BJ (cell line): ENCODE measurements around the gene PHPT1. TPM values are rescaled to one million over a fixed set of nuclear protein-coding genes. Genes with fewer than 3 reads are reported as not detected.

Experiments
- CTCF ChIA-PET: fragments of 350-600 bp; formaldehyde crosslinking; extraction: SDS; loops from one replicate; lab custom pipeline; 2021; ENCODE audit warnings: antibody characterized with exemption, inconsistent platforms; lab: Yijun Ruan, JAX
- POLR2A ChIA-PET: fragments of 300-600 bp; sonication (Branson Sonifier 250); formaldehyde crosslinking; extraction: SDS; loops from one replicate; lab custom pipeline; 2021; ENCODE audit warnings: antibody characterized with exemption; lab: Charles Lee
- DNase-seq: peaks from one replicate; pipeline ENCODE4 v3.0.0-alpha.2; 2011; ENCODE audit warnings: low read depth
- H3K27me3 ChIP-seq: 2 replicates; pipeline ENCODE4 v1.6.0; 2011; ENCODE audit warnings: low read length; ENCODE audit not compliant: control insufficient read depth, insufficient read depth
- H3K36me3 ChIP-seq: 2 replicates; pipeline ENCODE4 v1.5.1; 2011; ENCODE audit warnings: low read length; ENCODE audit not compliant: control insufficient read depth, insufficient read depth
- H3K4me3 ChIP-seq: 2 replicates; pipeline ENCODE4 v1.5.1; 2011; ENCODE audit warnings: low read depth, mild to moderate bottlenecking, control low read depth, low read length
- CTCF ChIP-seq: IDR thresholded peaks from 2 replicates; pipeline ENCODE4 v1.5.1; 2011; ENCODE audit warnings: low read depth, mild to moderate bottlenecking, control low read depth, inconsistent platforms, low read length, moderate library complexity; ENCODE audit not compliant: insufficient read depth
- polyA plus RNA-seq: library from polyadenylated mRNA; depleted of rRNA; stranded (reverse); fragments of >200 nt; gene quantifications from 2 replicates; pipeline ENCODE4 v1.2.3, GENCODE V29; 2011

PHPT1 gene
- polyA plus RNA-seq, 1 experiment = 233 TPM

DNA sequence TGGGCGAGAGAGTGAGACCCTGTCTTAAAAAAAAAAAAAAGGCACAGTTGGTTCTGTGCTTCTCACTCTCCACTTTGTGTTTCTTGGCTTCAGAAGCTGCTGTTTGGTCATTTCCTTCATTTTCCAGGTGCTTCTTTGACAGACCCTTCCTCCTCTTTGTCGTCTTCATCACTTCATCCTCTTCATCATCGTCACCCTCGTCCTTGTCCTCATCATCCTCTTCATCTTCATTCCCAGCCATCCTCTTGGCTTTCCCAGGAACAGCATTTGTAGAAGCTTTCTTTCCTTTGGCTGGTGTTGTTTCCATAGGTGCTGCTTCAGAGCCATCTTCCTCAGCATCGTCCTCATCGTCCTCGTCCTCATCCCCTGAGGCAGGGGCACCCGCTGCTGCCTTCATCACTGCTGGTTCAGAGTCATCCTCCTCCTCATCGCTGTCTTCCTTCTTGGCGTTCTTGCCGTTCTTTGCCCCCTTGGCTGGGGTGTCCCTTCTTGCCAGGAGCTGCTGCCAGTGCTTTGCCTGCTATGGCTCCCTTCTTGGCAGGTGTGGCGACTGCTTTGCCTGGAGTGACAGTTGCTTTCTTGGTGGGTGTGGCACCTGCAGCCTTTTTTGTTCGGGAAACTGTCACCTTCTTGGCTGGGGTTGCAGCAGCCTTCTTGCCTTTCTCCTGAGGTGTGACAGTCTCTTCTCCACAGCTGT, 34.3 kb upstream of the PHPT1 start:
- H3K4me3 ChIP-seq = no peak overlapping the region
- POLR2A ChIA-PET = no interaction called here
- TF ChIP-seq CTCF = no peak
- CTCF ChIA-PET = interaction anchor here (0.6 to 1.1 kb wide), 3 partner anchors 17 to 234 kb away, joined by 3 to 4 read pairs (median 3); no protein-coding TSS in a partner anchor
- H3K27me3 ChIP-seq = no peaks in the 10 kb centered on the region
- peaks cover 14% of the 10 kb centered on the region for H3K36me3 ChIP-seq
- no peak for DNase-seq

- no peak for DNase-seq
- Histone ChIP-seq H3K36me3 (peaks cover 14% of the 10 kb centered on the region), H3K4me3 (no peak overlapping the region), H3K27me3 (no peaks in the 10 kb centered on the region)
- no peak for TF ChIP-seq CTCF
- POLR2A ChIA-PET = no interaction called here
- CTCF ChIA-PET = interaction anchor here (1.1 kb wide), 2 partner anchors 17 to 220 kb away, joined by 3 to 4 read pairs; no protein-coding TSS in a partner anchor
Observed at GRCh38 chr9:136815422-136815782, 33.8 kb upstream of the PHPT1 start.

DNA sequence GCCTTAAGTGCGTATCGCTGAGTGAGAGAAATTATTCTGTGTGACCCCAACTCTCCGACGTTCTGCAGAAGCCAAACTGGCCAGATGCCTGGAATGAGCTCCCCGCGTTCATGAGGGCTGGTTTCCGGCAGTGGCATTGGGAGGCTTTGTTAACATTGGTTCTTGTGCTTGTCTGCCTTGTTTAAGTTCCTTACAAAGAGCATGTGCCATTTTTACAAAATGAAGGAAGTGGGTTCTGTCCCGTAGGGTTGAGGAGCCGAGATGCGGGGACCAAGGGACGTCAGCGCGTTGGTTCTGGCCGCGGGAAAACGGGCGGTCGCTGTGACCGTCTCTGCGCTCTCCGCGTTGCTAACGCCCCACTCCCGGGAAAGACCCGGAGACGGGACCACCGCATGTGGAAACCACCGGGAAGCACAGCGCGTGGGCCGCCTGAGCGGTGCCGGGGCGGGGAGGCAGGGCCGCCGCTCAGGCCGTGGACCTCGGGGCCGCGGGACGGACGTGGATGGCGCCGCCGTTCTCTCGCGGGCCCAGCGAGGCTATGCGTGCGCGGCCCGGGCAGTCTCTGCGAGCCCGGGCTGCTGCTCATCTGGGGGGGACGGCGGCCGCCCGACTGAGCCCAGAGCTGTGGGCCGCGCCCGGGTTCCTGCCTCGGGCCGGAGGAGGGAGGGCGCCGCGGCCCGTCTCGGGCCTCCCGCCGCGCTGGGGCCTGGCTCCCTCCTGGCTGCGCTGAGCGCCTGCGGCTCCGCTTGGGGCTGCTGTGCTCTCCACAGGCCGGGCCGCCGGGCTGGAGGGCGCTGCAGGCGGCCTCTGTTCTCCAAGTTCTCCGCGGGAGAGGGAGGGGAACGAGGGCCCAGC, 28.0 kb upstream of the PHPT1 start:
- ChIA-PET CTCF (interaction anchor here (1.1 kb wide), 1 partner anchor 21 kb away, joined by 3 read pairs; the partner anchor contains the start of gene AJM1), POLR2A (no interaction called here)
- Histone ChIP-seq H3K27me3 (no peaks in the 10 kb centered on the region), H3K4me3 (no peak overlapping the region), H3K36me3 (peaks cover 17% of the 10 kb centered on the region)
- TF ChIP-seq CTCF = no peak
- DNase-seq = no peak

GRCh38 chr9:136821826-136822544, 27.2 kb upstream of the PHPT1 start:
- ChIA-PET POLR2A (interaction anchor here (0.6 kb wide), 1 partner anchor 12 kb away, joined by 6 read pairs; no protein-coding TSS in a partner anchor), CTCF (interaction anchor here (0.8 to 5.3 kb wide), 2 partner anchors 20 to 23 kb away, joined by 3 to 21 read pairs; partner anchors contain the start of gene AJM1)
- no peak for DNase-seq
- no peak for TF ChIP-seq CTCF
- Histone ChIP-seq H3K4me3 (no peak overlapping the region), H3K27me3 (no peaks in the 10 kb centered on the region), H3K36me3 (peaks cover 20% of the 10 kb centered on the region)
